ENCODE data around the gene MEST.
"Not testable (repeated sequence)": the region's sequence is repeated elsewhere in the genome, so short reads cannot be mapped to it uniquely, and the experiment has no call there.

Gene MEST

DNA sequence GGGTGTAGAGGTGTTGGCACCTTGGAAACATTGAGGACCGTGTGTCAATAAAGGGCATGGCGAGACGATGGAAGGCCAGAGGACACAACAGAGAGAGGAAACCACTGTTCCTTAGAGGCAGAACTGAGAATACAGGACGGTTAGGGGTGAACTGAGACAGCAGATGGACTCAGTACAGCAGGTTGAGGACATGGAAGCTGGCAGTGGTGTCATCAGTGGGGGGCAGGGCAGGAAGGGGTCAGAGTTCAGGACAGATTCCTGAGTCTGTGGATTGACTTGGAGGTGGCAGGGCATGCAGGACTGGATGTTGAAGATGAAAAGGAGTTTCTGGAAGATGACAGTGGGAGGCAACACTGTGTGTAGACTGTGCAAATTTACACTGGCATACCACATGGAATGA lies 50.4 kb downstream of the MEST start:
- not testable (repeated sequence) for H2BK15ac ChIP-seq (ENCODE audit: low read length); H2BK12ac ChIP-seq (ENCODE audit: low read length); H2BK120ac ChIP-seq (ENCODE audit: low read depth, low read length); DNase-seq (ENCODE audit: low spot score); H3K9me3 ChIP-seq (replicated peaks in 1 of 2; ENCODE audit: control insufficient read depth in 2 of 2, insufficient read depth in 1 of 2, low read depth in 1 of 2, low read length in 2 of 2); H3K4me1 ChIP-seq (ENCODE audit: control insufficient read depth in 2 of 2, insufficient read depth in 1 of 2, low read depth in 1 of 2, low read length in 2 of 2); H2AFZ ChIP-seq (ENCODE audit: low read length); H2AK5ac ChIP-seq (ENCODE audit: low read depth, low read length); H2BK5ac ChIP-seq (ENCODE audit: low read length); H3K4ac ChIP-seq (ENCODE audit: low read length); H3K14ac ChIP-seq (ENCODE audit: low read length); H4K8ac ChIP-seq (ENCODE audit: low read depth, low read length); H3K23ac ChIP-seq (ENCODE audit: low read depth, low read length, poor library complexity); H4K91ac ChIP-seq (ENCODE audit: low read depth, low read length, poor library complexity); H3K9ac ChIP-seq (ENCODE audit: low read depth, low read length, poor library complexity); H3K4me3 ChIP-seq (ENCODE audit: low read length in 2 of 2); H3K18ac ChIP-seq (ENCODE audit: low read length); H3K79me1 ChIP-seq (ENCODE audit: low read depth, low read length); H3K27me3 ChIP-seq (ENCODE audit: control insufficient read depth in 3 of 3, insufficient read depth in 3 of 3, low read depth in 1 of 3, low read length in 3 of 3); H3K4me2 ChIP-seq (ENCODE audit: insufficient read depth, low read length, poor library complexity, severe bottlenecking); H3K27ac ChIP-seq (replicated peaks; ENCODE audit: low read length)
- peaks cover 27 to 86% of the 10 kb centered on the region in 2 donors for H3K36me3 ChIP-seq (replicated peaks in 1 of 2; ENCODE audit: control insufficient read depth in 2 of 2, insufficient read depth in 2 of 2, low read length in 2 of 2)
- WGBS, 2 donors (ENCODE audit: extremely low coverage in 2 of 2, insufficient read length in 2 of 2, insufficient replicate concordance in 1 of 2): no CpG with 5 or more reads among the region's 4 CpGs

DNA sequence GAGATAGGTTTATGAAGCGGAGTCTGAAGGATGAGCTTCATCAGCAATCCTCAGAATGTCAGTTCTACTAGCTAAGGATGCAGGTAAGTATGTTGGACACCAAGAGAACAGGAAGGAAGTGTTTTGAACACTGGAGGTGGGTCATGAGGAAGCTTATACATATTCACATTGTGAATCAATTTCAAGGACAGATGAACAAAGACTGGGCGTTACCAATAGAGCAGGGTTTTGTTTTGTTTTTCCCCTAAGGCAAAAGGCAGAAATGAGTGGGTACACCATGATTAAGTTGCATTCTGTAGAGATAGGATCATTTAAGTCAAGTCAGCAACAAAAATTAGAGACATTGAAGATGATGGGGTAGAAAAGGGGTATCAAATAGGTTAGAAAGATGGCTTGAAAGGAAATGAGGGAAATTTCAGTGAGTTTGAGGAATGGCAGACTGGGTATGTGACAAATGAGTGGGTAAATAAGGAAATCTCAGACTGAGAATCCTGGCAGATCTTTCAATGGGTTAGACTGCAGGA lies 51.7 kb downstream of the MEST start:
- H3K4me1 ChIP-seq (ENCODE audit: control insufficient read depth in 2 of 2, insufficient read depth in 1 of 2, low read depth in 1 of 2, low read length in 2 of 2): no peaks in the 10 kb centered on the region
- H2AFZ ChIP-seq (ENCODE audit: low read length): no peak overlapping the region
- H3K23ac ChIP-seq (ENCODE audit: low read depth, low read length, poor library complexity): no peak overlapping the region
- peaks cover 25 to 88% of the 10 kb centered on the region in 2 donors for H3K36me3 ChIP-seq (replicated peaks in 1 of 2; ENCODE audit: control insufficient read depth in 2 of 2, insufficient read depth in 2 of 2, low read length in 2 of 2)
- H2BK15ac ChIP-seq (ENCODE audit: low read length): no peak overlapping the region
- H3K18ac ChIP-seq (ENCODE audit: low read length): no peak overlapping the region
- no peak overlapping the region for H2BK120ac ChIP-seq (ENCODE audit: low read depth, low read length)
- no peak overlapping the region for H3K27ac ChIP-seq (replicated peaks; ENCODE audit: low read length)
- no peak for DNase-seq (ENCODE audit: low spot score)
- H4K8ac ChIP-seq (ENCODE audit: low read depth, low read length): no peak overlapping the region
- no peak overlapping the region for H4K91ac ChIP-seq (ENCODE audit: low read depth, low read length, poor library complexity)
- no peak overlapping the region for H3K4me2 ChIP-seq (ENCODE audit: insufficient read depth, low read length, poor library complexity, severe bottlenecking)
- no peaks in the 10 kb centered on the region for H3K27me3 ChIP-seq (ENCODE audit: control insufficient read depth in 3 of 3, insufficient read depth in 3 of 3, low read depth in 1 of 3, low read length in 3 of 3)
- H3K9me3 ChIP-seq (replicated peaks in 1 of 2; ENCODE audit: control insufficient read depth in 2 of 2, insufficient read depth in 1 of 2, low read depth in 1 of 2, low read length in 2 of 2): no peaks in the 10 kb centered on the region
- H3K79me1 ChIP-seq (ENCODE audit: low read depth, low read length): no peaks in the 10 kb centered on the region
- H2BK12ac ChIP-seq (ENCODE audit: low read length): no peak overlapping the region
- WGBS, 2 donors (ENCODE audit: extremely low coverage in 2 of 2, insufficient read length in 2 of 2, insufficient replicate concordance in 1 of 2): no CpG with 5 or more reads among the region's 2 CpGs
- no peak overlapping the region for H2BK5ac ChIP-seq (ENCODE audit: low read length)
- no peak overlapping the region for H3K4ac ChIP-seq (ENCODE audit: low read length)
- no peak overlapping the region for H3K14ac ChIP-seq (ENCODE audit: low read length)
- H3K9ac ChIP-seq (ENCODE audit: low read depth, low read length, poor library complexity): no peak overlapping the region
- H3K4me3 ChIP-seq (ENCODE audit: low read length in 2 of 2): no peak overlapping the region
- H2AK5ac ChIP-seq (ENCODE audit: low read depth, low read length): no peak overlapping the region

DNA sequence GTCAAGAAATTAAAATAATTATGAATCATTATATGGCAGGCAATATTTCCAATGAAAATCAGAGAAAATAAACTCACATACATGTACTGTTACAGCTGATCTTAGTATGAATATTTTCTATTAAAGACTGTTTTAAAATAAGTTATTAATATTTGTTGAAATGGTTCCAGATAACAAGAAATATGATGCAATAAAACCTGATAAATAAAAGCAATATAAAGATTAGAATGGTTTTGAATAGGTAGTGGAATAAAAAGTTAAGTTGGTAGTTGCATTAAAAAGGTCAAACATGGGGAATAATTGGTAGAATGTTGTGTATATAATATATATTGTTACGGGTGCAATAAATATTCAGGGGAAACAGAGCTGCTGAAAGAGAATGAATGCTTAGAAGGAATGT lies 52.5 kb downstream of the MEST start:
- Histone ChIP-seq H3K4me1 (ENCODE audit: control insufficient read depth in 2 of 2, insufficient read depth in 1 of 2, low read depth in 1 of 2, low read length in 2 of 2) (no peaks in the 10 kb centered on the region), H2AK5ac (ENCODE audit: low read depth, low read length) (no peak overlapping the region), H3K36me3 (replicated peaks in 1 of 2; ENCODE audit: control insufficient read depth in 2 of 2, insufficient read depth in 2 of 2, low read length in 2 of 2) (peaks cover 20 to 85% of the 10 kb centered on the region in 2 donors), H3K79me1 (ENCODE audit: low read depth, low read length) (no peaks in the 10 kb centered on the region), H3K9ac (ENCODE audit: low read depth, low read length, poor library complexity) (no peak overlapping the region), H4K91ac (ENCODE audit: low read depth, low read length, poor library complexity) (no peak overlapping the region), H3K27ac (replicated peaks; ENCODE audit: low read length) (no peak overlapping the region), H3K23ac (ENCODE audit: low read depth, low read length, poor library complexity) (no peak overlapping the region), H3K14ac (ENCODE audit: low read length) (no peak overlapping the region), H4K8ac (ENCODE audit: low read depth, low read length) (no peak overlapping the region), H3K27me3 (ENCODE audit: control insufficient read depth in 3 of 3, insufficient read depth in 3 of 3, low read depth in 1 of 3, low read length in 3 of 3) (no peaks in the 10 kb centered on the region), H2BK12ac (ENCODE audit: low read length) (no peak overlapping the region), H2BK5ac (ENCODE audit: low read length) (no peak overlapping the region), H2BK120ac (ENCODE audit: low read depth, low read length) (no peak overlapping the region), H3K18ac (ENCODE audit: low read length) (no peak overlapping the region), H3K4me2 (ENCODE audit: insufficient read depth, low read length, poor library complexity, severe bottlenecking) (no peak overlapping the region), H3K9me3 (replicated peaks in 1 of 2; ENCODE audit: control insufficient read depth in 2 of 2, insufficient read depth in 1 of 2, low read depth in 1 of 2, low read length in 2 of 2) (no peaks in the 10 kb centered on the region), H3K4ac (ENCODE audit: low read length) (no peak overlapping the region), H2AFZ (ENCODE audit: low read length) (no peak overlapping the region), H3K4me3 (ENCODE audit: low read length in 2 of 2) (no peak overlapping the region), H2BK15ac (ENCODE audit: low read length) (no peak overlapping the region)
- 100% methylated on average over 1 of the region's 1 CpG for WGBS, 2 donors (ENCODE audit: extremely low coverage in 2 of 2, insufficient read length in 2 of 2, insufficient replicate concordance in 1 of 2)
- DNase-seq (ENCODE audit: low spot score): no peak

DNA sequence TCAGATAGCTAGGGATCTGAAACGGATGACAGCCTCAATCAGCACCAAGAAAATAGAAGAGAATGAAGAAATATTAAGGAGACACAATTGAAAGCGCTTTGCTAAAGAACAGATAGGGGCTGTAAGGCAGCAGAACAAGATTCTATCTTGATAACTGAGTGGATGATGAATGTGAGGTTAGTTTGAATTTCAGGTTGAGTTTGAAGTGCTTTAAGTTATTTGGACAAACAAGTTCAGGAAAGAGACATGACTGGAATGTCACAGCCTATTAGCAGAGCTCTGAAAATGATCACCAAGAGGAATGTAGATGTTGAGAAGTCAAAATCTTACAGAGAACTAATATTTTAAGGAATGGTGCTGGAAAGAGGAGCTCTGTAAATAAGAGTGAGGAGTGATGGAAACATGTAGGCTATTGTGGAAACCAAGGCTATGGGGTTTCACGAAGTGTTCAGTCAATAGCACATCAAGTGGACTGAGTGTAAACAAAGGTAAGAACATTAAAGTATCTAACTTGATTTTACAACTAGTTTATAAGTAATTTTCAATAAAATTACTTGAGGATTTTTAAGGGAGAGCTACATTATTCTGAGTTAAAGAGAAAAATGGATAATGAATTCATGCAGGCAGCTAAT lies 61.6 kb downstream of the MEST start:
- Histone ChIP-seq H2BK5ac (ENCODE audit: low read length) (no peak overlapping the region), H2BK120ac (ENCODE audit: low read depth, low read length) (no peak overlapping the region), H3K9me3 (replicated peaks in 1 of 2; ENCODE audit: control insufficient read depth in 2 of 2, insufficient read depth in 1 of 2, low read depth in 1 of 2, low read length in 2 of 2) (peaks cover 0 to 7% of the 10 kb centered on the region in 2 donors), H3K4ac (ENCODE audit: low read length) (no peak overlapping the region), H2BK12ac (ENCODE audit: low read length) (no peak overlapping the region), H3K79me1 (ENCODE audit: low read depth, low read length) (no peaks in the 10 kb centered on the region), H3K4me2 (ENCODE audit: insufficient read depth, low read length, poor library complexity, severe bottlenecking) (no peak overlapping the region), H2BK15ac (ENCODE audit: low read length) (no peak overlapping the region), H3K4me3 (ENCODE audit: low read length in 2 of 2) (no peak overlapping the region), H3K27me3 (ENCODE audit: control insufficient read depth in 3 of 3, insufficient read depth in 3 of 3, low read depth in 1 of 3, low read length in 3 of 3) (no peaks in the 10 kb centered on the region), H3K23ac (ENCODE audit: low read depth, low read length, poor library complexity) (no peak overlapping the region), H2AK5ac (ENCODE audit: low read depth, low read length) (no peak overlapping the region), H3K18ac (ENCODE audit: low read length) (no peak overlapping the region), H4K91ac (ENCODE audit: low read depth, low read length, poor library complexity) (no peak overlapping the region), H3K36me3 (replicated peaks in 1 of 2; ENCODE audit: control insufficient read depth in 2 of 2, insufficient read depth in 2 of 2, low read length in 2 of 2) (peaks cover 9 to 69% of the 10 kb centered on the region in 2 donors), H3K14ac (ENCODE audit: low read length) (no peak overlapping the region), H3K9ac (ENCODE audit: low read depth, low read length, poor library complexity) (no peak overlapping the region), H3K27ac (replicated peaks; ENCODE audit: low read length) (no peak overlapping the region), H3K4me1 (ENCODE audit: control insufficient read depth in 2 of 2, insufficient read depth in 1 of 2, low read depth in 1 of 2, low read length in 2 of 2) (no peaks in the 10 kb centered on the region), H2AFZ (ENCODE audit: low read length) (no peak overlapping the region), H4K8ac (ENCODE audit: low read depth, low read length) (no peak overlapping the region)
- no CpG with 5 or more reads among the region's 3 CpGs for WGBS, 2 donors (ENCODE audit: extremely low coverage in 2 of 2, insufficient read length in 2 of 2, insufficient replicate concordance in 1 of 2)
- DNase-seq (ENCODE audit: low spot score): no peak

All from neuronal stem cell (in vitro differentiated cells).